Progenitor cell of endocrine pancreas (in vitro differentiated cells): ENCODE data around the gene CMTM2. TPM values are rescaled to one million over a fixed set of nuclear protein-coding genes. Genes with fewer than 3 reads are reported as not detected.

Experiments
- DNase-seq: peaks from one replicate; pipeline ENCODE4 v3.0.0; 2021; ENCODE audit warnings: low spot score; ENCODE audit not compliant: unreplicated experiment
- H3K27ac Mint-ChIP-seq: 2 replicates; pipeline ENCODE4 v1.8.0; 2021; ENCODE audit warnings: mild to moderate bottlenecking, moderate library complexity, mixed read lengths
- H3K27me3 Mint-ChIP-seq: 2 replicates; pipeline ENCODE4 v1.8.0; 2021; ENCODE audit warnings: mixed read lengths
- H3K36me3 Mint-ChIP-seq: 2 replicates; pipeline ENCODE4 v1.8.0; 2022; ENCODE audit warnings: mixed read lengths; ENCODE audit not compliant: insufficient read depth
- H3K4me1 Mint-ChIP-seq: 2 replicates; pipeline ENCODE4 v1.8.0; 2021; ENCODE audit warnings: low read depth, mixed read lengths
- H3K4me3 Mint-ChIP-seq: 2 replicates; pipeline ENCODE4 v1.8.0; 2021; ENCODE audit warnings: low read depth, mild to moderate bottlenecking, moderate library complexity, mixed read lengths
- H3K9me3 Mint-ChIP-seq: 2 replicates; pipeline ENCODE4 v1.8.0; 2021; ENCODE audit warnings: low read depth, mixed read lengths
- CTCF ChIP-seq: fragments of 200-600 bp; sonication (generic); IDR thresholded peaks from one replicate; pipeline ENCODE4 v1.5.0; 2021; ENCODE audit warnings: antibody characterized with exemption, mild to moderate bottlenecking; ENCODE audit not compliant: unreplicated experiment
- total RNA-seq: library from RNA; stranded (reverse); gene quantifications from 2 replicates; pipeline ENCODE4 v1.2.1, GENCODE V29; 2021

Gene CMTM2
- total RNA-seq, 1 donor from 2014 or later, result not detected

- Mint-ChIP-seq H3K27ac (no peak overlapping the region), H3K36me3 (no peaks in the 10 kb centered on the region), H3K9me3 (no peaks in the 10 kb centered on the region), H3K4me3 (no peak overlapping the region), H3K27me3 (peaks cover 26% of the 10 kb centered on the region), H3K4me1 (no peaks in the 10 kb centered on the region)
- DNase-seq, result no peak
- TF ChIP-seq CTCF, result no peak
These were observed 4.2 kb upstream of the CMTM2 start for GRCh38 chr16:66575060-66575459.

GRCh38 chr16:66576296-66576695 is 3.0 kb upstream of the CMTM2 start:
- H3K27me3 Mint-ChIP-seq, result peaks cover 36% of the 10 kb centered on the region
- no peak for DNase-seq
- no peaks in the 10 kb centered on the region for H3K4me1 Mint-ChIP-seq
- H3K36me3 Mint-ChIP-seq, result no peaks in the 10 kb centered on the region
- TF ChIP-seq CTCF, result no peak
- no peaks in the 10 kb centered on the region for H3K9me3 Mint-ChIP-seq
- H3K27ac Mint-ChIP-seq, result no peak overlapping the region
- H3K4me3 Mint-ChIP-seq, result no peak overlapping the region

GRCh38 chr16:66580605-66581209 is 1.4 kb downstream of the CMTM2 start:
- TF ChIP-seq CTCF, result no peak
- Mint-ChIP-seq H3K27me3 (peaks cover 39% of the 10 kb centered on the region), H3K4me1 (no peaks in the 10 kb centered on the region), H3K9me3 (no peaks in the 10 kb centered on the region), H3K36me3 (no peaks in the 10 kb centered on the region), H3K4me3 (no peak overlapping the region), H3K27ac (no peak overlapping the region)
- DNase-seq, result no peak

- TF ChIP-seq CTCF, result no peak
- no peaks in the 10 kb centered on the region for H3K9me3 Mint-ChIP-seq
- no peaks in the 10 kb centered on the region for H3K4me1 Mint-ChIP-seq
- DNase-seq, result no peak
- H3K4me3 Mint-ChIP-seq, result no peak overlapping the region
- H3K27me3 Mint-ChIP-seq, result peaks cover 39% of the 10 kb centered on the region
- H3K36me3 Mint-ChIP-seq, result no peaks in the 10 kb centered on the region
- H3K27ac Mint-ChIP-seq, result no peak overlapping the region
These were observed 2.1 kb downstream of the CMTM2 start for GRCh38 chr16:66581246-66581952.

GRCh38 chr16:66585481-66586239 is 6.4 kb downstream of the CMTM2 start:
- Mint-ChIP-seq H3K4me3 (no peak overlapping the region), H3K9me3 (no peaks in the 10 kb centered on the region), H3K4me1 (no peaks in the 10 kb centered on the region), H3K27ac (peak overlapping the region; percentile 54), H3K27me3 (peaks cover 9% of the 10 kb centered on the region), H3K36me3 (no peaks in the 10 kb centered on the region)
- no peak for TF ChIP-seq CTCF
- no peak for DNase-seq
